ENCODE data around the gene RAD51AP2.
"Not testable (repeated sequence)": the region's sequence is repeated elsewhere in the genome, so short reads cannot be mapped to it uniquely, and the experiment has no call there.

DNA sequence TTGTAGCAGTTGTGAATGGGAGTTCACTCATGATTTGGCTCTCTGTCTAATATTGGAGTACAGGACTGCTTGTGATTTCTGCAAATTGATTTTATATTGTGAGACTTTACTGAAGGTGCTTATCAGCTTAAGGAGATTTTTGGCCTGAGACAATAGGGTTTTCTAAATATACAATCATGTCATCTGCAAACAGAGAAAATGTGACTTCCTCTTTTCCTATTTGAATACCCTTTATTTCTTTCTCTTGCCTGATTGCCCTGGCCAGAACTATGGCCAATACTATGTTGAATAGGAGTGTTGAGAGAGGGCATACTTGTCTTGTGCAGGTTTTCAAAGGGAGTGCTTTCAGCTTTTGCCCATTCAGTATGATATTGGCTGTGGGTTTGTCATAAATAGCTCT lies 28.1 kb downstream of the RAD51AP2 start:
- TF ChIP-seq, protein P1, sequence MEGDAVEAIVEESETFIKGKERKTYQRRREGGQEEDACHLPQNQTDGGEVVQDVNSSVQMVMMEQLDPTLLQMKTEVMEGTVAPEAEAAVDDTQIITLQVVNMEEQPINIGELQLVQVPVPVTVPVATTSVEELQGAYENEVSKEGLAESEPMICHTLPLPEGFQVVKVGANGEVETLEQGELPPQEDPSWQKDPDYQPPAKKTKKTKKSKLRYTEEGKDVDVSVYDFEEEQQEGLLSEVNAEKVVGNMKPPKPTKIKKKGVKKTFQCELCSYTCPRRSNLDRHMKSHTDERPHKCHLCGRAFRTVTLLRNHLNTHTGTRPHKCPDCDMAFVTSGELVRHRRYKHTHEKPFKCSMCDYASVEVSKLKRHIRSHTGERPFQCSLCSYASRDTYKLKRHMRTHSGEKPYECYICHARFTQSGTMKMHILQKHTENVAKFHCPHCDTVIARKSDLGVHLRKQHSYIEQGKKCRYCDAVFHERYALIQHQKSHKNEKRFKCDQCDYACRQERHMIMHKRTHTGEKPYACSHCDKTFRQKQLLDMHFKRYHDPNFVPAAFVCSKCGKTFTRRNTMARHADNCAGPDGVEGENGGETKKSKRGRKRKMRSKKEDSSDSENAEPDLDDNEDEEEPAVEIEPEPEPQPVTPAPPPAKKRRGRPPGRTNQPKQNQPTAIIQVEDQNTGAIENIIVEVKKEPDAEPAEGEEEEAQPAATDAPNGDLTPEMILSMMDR (IDR thresholded peaks at IDR 0.05), result not testable (repeated sequence)
- not testable (repeated sequence) for TF ChIP-seq POLR2A (IDR thresholded peaks at IDR 0.05)
